Sigmoid colon (tissue), 4 donors: ENCODE data around the gene SLC24A4.

ENCODE experiments used
- POLR2AphosphoS5 ChIP-seq, 4 donors: sonication (generic); formaldehyde crosslinking; IDR thresholded peaks; one replicate each; pipeline ENCODE4 v1.6.1; 2017; ENCODE audit warnings: antibody characterized with exemption in 4 of 4
- TF ChIP-seq, protein P1 (sequence below), 4 experiments: fragments of 450-650 bp in 3 of 4; fragments of 200-600 bp in 1 of 4; IDR thresholded peaks; one replicate each; pipeline ENCODE4 v1.5.1; 2016 to 2019; ENCODE audit warnings: antibody characterized with exemption in 4 of 4, mild to moderate bottlenecking in 3 of 4, moderate library complexity in 2 of 4

DNA sequence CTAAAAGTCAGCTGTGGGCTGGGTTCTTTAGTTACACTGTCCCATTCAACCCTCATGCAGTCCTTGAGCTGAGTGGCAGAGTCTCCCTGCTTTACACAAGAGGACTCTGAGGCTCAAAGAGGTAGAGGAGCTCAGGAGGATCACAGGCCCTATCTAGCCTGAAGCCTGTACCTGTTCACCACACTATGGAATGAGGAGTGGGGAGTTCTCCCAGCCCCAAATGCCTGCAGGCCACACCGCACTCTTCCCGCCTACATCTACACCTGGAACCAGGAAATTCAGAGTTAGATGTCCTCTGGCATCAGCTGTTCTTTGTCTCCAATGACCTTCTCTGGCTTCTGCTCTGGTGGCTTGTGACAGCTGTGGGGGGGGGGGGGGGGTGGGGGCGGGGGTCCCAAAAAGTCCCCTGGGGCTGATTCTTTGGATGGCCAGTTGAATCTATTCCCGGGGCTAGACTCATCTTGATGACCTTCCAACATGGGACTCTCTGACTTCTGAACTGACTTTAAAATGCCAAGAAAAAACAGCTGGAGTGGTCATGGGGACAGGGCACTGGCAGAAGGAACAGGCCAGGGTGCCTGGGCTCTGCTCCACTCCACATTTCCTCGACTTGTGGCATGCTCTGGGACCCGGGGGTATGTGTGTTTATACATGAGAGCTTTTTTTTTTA, 221.2 kb downstream of the SLC24A4 start:
- TF ChIP-seq, protein P1, sequence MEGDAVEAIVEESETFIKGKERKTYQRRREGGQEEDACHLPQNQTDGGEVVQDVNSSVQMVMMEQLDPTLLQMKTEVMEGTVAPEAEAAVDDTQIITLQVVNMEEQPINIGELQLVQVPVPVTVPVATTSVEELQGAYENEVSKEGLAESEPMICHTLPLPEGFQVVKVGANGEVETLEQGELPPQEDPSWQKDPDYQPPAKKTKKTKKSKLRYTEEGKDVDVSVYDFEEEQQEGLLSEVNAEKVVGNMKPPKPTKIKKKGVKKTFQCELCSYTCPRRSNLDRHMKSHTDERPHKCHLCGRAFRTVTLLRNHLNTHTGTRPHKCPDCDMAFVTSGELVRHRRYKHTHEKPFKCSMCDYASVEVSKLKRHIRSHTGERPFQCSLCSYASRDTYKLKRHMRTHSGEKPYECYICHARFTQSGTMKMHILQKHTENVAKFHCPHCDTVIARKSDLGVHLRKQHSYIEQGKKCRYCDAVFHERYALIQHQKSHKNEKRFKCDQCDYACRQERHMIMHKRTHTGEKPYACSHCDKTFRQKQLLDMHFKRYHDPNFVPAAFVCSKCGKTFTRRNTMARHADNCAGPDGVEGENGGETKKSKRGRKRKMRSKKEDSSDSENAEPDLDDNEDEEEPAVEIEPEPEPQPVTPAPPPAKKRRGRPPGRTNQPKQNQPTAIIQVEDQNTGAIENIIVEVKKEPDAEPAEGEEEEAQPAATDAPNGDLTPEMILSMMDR (IDR thresholded peaks at IDR 0.05): no peak
- TF ChIP-seq POLR2AphosphoS5 (IDR thresholded peaks at IDR 0.05): no peak
